HG03135 (cell line): ENCODE measurements around the gene GPRC5B.
A peak's percentile ranks its signal among the peaks of the same experiment; 100 is the strongest.

ENCODE experiments used
- ATAC-seq: cut with Tn5 transposase; IDR thresholded peaks from one replicate; pipeline ENCODE4 v1.9.1; 2021; ENCODE audit warnings: mild to moderate bottlenecking, moderate library complexity; ENCODE audit not compliant: unreplicated experiment

Gene GPRC5B

GRCh38 chr16:19822533-19822932 lies 62.1 kb downstream of the GPRC5B start:
- ATAC-seq = no peak

GRCh38 chr16:19817875-19818274 lies 66.8 kb downstream of the GPRC5B start:
- no peak for ATAC-seq

GRCh38 chr16:19817122-19817521 lies 67.5 kb downstream of the GPRC5B start:
- no peak for ATAC-seq

- ATAC-seq = no peak
Observed at GRCh38 chr16:19815418-19815817, 69.2 kb downstream of the GPRC5B start.

GRCh38 chr16:19812986-19813385 lies 71.7 kb downstream of the GPRC5B start:
- no peak for ATAC-seq

- ATAC-seq = no peak
Observed at GRCh38 chr16:19810817-19811731, 73.6 kb downstream of the GPRC5B start.

- ATAC-seq = no peak
Observed at GRCh38 chr16:19809693-19810092, 75.0 kb downstream of the GPRC5B start.

GRCh38 chr16:19809121-19809635 lies 75.5 kb downstream of the GPRC5B start:
- ATAC-seq = no peak

- ATAC-seq = peak; percentile 67
Observed at GRCh38 chr16:19808061-19808641, 76.5 kb downstream of the GPRC5B start.
